OCI-LY3 (cell line): ENCODE data around the gene GRAMD1A.

Experiments used
- H2AFZ ChIP-seq: fragments of 200-600, 300-600 bp; shearing (Covaris generic); 2 replicates; pipeline ENCODE4 v1.6.0; 2014; ENCODE audit warnings: antibody characterized with exemption, low read depth, low read length
- H3K27ac ChIP-seq: fragments of 200-600, 300-600 bp; sonication (generic); 2 replicates; pipeline ENCODE4 v1.5.1; 2014; ENCODE audit warnings: mild to moderate bottlenecking, low read length, moderate library complexity, mixed read lengths
- H3K27me3 ChIP-seq: fragments of 200-600, 300-600 bp; sonication (generic); 2 replicates; pipeline ENCODE4 v1.6.1; 2014; ENCODE audit warnings: low read depth, low read length, mixed read lengths
- H3K36me3 ChIP-seq: fragments of 200-600, 300-600 bp; sonication (generic); replicated peaks from 2 replicates; pipeline ENCODE3; 2014; ENCODE audit warnings: low read depth, low read length, mixed read lengths
- H3K4me1 ChIP-seq: fragments of 300-600, 200-600 bp; sonication (generic); 2 replicates; pipeline ENCODE4 v1.6.1; 2014; ENCODE audit warnings: low read length, mixed read lengths
- H3K4me2 ChIP-seq: fragments of 200-600, 300-600 bp; sonication (generic); 2 replicates; pipeline ENCODE4 v1.6.1; 2014; ENCODE audit warnings: low read length, mixed read lengths
- H3K4me3 ChIP-seq: fragments of 300-600, 200-600 bp; sonication (generic); 2 replicates; pipeline ENCODE4 v1.5.1; 2014; ENCODE audit warnings: antibody characterized with exemption, mild to moderate bottlenecking, low read length, moderate library complexity
- H3K79me2 ChIP-seq: fragments of 300-600, 200-600 bp; shearing (Covaris generic); 2 replicates; pipeline ENCODE4 v1.6.1; 2014; ENCODE audit warnings: mild to moderate bottlenecking, low read length, mixed read lengths
- H3K9ac ChIP-seq: fragments of 300-600, 200-600 bp; shearing (Covaris generic); 2 replicates; pipeline ENCODE4 v1.6.0; 2014; ENCODE audit warnings: mild to moderate bottlenecking, low read length, moderate library complexity
- H3K9me3 ChIP-seq: fragments of 200-600, 300-600 bp; shearing (Covaris generic); 2 replicates; pipeline ENCODE4 v1.6.1; 2014; ENCODE audit warnings: low read length, mixed read lengths; ENCODE audit not compliant: insufficient read depth
- H4K20me1 ChIP-seq: fragments of 200-600, 300-600 bp; sonication (generic); 2 replicates; pipeline ENCODE4 v1.6.1; 2016; ENCODE audit warnings: low read length, mixed read lengths; ENCODE audit not compliant: insufficient read depth
- CTCF ChIP-seq: fragments of 200-600, 300-600 bp; sonication (generic); IDR thresholded peaks from 2 replicates; pipeline ENCODE4 v1.5.1; 2014; ENCODE audit warnings: antibody characterized with exemption, low read length, low read depth
- EZH2phosphoT487 ChIP-seq: fragments of 200-600 bp; shearing (Covaris generic); IDR thresholded peaks from 2 replicates; pipeline ENCODE4 v1.6.1; 2018; ENCODE audit warnings: antibody characterized with exemption, mixed run types, low read depth

The GRAMD1A gene

GRCh38 chr19:35059799-35060091 is 59.6 kb downstream of the GRAMD1A start:
- Histone ChIP-seq H3K4me3 (no peak overlapping the region), H3K4me2 (no peak overlapping the region), H3K27ac (no peak overlapping the region), H4K20me1 (no peaks in the 10 kb centered on the region), H3K27me3 (peaks cover 34% of the 10 kb centered on the region), H3K9me3 (no peaks in the 10 kb centered on the region), H3K9ac (no peak overlapping the region), H3K79me2 (no peaks in the 10 kb centered on the region), H3K36me3 (no peaks in the 10 kb centered on the region), H2AFZ (no peak overlapping the region), H3K4me1 (no peaks in the 10 kb centered on the region)
- TF ChIP-seq CTCF (no peak), EZH2phosphoT487 (no peak)

GRCh38 chr19:35060160-35060855 is 60.2 kb downstream of the GRAMD1A start:
- no peak for TF ChIP-seq EZH2phosphoT487
- TF ChIP-seq CTCF = no peak
- H3K9ac ChIP-seq = no peak overlapping the region
- no peaks in the 10 kb centered on the region for H3K4me1 ChIP-seq
- H2AFZ ChIP-seq = no peak overlapping the region
- H4K20me1 ChIP-seq = no peaks in the 10 kb centered on the region
- H3K79me2 ChIP-seq = no peaks in the 10 kb centered on the region
- H3K4me2 ChIP-seq = no peak overlapping the region
- H3K27me3 ChIP-seq = peaks cover 29% of the 10 kb centered on the region
- no peak overlapping the region for H3K4me3 ChIP-seq
- no peaks in the 10 kb centered on the region for H3K36me3 ChIP-seq
- no peaks in the 10 kb centered on the region for H3K9me3 ChIP-seq
- no peak overlapping the region for H3K27ac ChIP-seq

GRCh38 chr19:35061583-35062373 is 61.7 kb downstream of the GRAMD1A start:
- TF ChIP-seq CTCF (no peak), EZH2phosphoT487 (no peak)
- no peak overlapping the region for H3K4me3 ChIP-seq
- no peak overlapping the region for H3K9ac ChIP-seq
- H2AFZ ChIP-seq = no peak overlapping the region
- no peaks in the 10 kb centered on the region for H3K79me2 ChIP-seq
- no peak overlapping the region for H3K4me2 ChIP-seq
- H3K27me3 ChIP-seq = peaks cover 16% of the 10 kb centered on the region
- no peaks in the 10 kb centered on the region for H3K36me3 ChIP-seq
- no peak overlapping the region for H3K27ac ChIP-seq
- 0 out of 2 replicates have a peak, but pooled peaks cover under 1% of the 10 kb centered on the region for H3K4me1 ChIP-seq
- H4K20me1 ChIP-seq = no peaks in the 10 kb centered on the region
- H3K9me3 ChIP-seq = no peaks in the 10 kb centered on the region

- TF ChIP-seq CTCF = no peak
- no peak for TF ChIP-seq EZH2phosphoT487
- H3K36me3 ChIP-seq = no peaks in the 10 kb centered on the region
- H3K79me2 ChIP-seq = no peaks in the 10 kb centered on the region
- H3K4me3 ChIP-seq = no peak overlapping the region
- no peak overlapping the region for H3K27ac ChIP-seq
- H3K9me3 ChIP-seq = no peaks in the 10 kb centered on the region
- H3K4me1 ChIP-seq = 0 out of 2 replicates have a peak, but pooled peaks cover 3% of the 10 kb centered on the region
- H4K20me1 ChIP-seq = no peaks in the 10 kb centered on the region
- H3K27me3 ChIP-seq = peaks cover 13% of the 10 kb centered on the region; the same call in 1 of the 2 replicates
- H3K9ac ChIP-seq = no peak overlapping the region
- H3K4me2 ChIP-seq = no peak overlapping the region
- H2AFZ ChIP-seq = no peak overlapping the region
Measured at GRCh38 chr19:35062942-35063341, 62.8 kb downstream of the GRAMD1A start.
